NCI-H69 (cell line): ENCODE measurements around the gene CARS1.

Experiments used
- DNase-seq: peaks from one replicate; lab custom pipeline; 2025; lab: John Stamatoyannopoulos, UW

CARS1 gene

DNA sequence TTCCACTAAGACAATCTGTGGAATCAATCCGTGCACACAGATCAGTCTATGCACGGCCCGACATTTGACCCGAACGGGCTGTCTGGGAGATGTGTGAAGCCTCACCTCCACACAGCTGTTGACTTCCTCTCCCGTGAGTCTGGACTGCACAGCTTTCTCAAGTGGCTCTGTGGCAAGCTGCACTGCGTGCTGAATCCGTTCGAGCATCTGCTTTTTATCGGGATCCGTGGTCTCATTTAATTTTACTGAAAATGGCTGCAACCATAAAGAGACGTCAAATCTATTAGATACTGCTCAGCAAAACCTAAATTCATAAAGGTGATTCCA, 19.3 kb downstream of the CARS1 start:
- no peak for DNase-seq

DNA sequence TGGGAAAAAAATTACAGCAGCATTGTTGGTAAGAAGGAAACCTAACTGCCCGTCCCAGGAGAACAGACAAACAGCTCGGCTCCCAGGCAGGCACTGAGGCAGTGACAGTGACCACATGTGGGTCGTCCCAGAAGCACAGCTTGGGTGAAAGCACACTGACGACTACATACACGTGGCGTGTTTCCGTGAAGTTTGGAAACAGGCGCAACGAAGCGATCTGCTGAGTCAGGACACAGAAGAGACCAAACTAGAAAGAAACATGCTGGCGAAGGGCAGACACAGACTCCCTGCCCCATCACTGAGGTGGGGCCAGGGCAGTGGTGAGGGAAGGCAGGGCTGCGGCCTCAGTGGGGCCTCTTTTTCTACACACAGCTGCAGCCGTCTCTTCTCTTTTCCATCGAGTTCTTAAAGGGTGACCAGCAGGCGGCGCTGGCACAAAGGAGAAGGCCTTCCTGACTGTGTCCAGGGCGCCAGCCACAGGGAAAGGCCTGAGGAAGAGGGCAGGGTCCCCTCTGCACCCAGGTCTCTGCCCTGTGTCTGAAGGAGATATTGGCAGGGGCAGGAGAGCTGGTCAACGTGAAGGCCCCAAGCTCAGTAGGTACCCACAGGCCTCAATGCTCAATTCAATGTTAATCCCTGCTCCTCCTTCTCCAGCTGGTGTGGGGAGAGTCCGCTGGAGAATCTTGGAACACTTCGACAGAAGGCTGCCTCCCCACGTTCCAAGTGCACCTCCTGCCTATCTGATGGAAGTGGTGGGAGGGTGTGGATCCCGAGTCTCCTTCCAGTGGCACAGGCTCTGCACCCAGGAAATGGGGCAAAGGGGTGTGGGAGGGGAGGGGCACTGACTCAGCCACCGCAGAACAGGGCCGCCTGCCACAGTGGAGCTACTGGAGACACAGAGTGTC, 19.9 kb downstream of the CARS1 start:
- DNase-seq, result peak; percentile 80

DNA sequence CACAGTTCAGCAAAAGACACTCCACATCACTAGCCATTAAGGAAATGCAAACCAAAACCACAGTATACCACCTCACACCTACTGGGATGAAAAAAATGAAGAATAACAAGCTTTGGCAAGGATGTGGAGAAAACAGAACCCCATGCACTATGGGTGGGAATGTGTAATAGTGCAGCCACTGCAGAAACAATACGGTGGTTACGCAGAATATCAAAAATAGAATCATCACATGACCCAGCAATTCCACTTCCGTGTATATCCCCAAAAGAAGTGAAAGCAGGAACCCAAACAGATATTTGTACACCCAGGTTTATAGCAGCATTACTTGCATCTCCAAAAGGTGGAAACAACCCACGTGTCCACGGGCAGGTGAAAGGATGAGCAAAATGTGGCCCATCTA, 20.8 kb downstream of the CARS1 start:
- DNase-seq, result no peak

DNA sequence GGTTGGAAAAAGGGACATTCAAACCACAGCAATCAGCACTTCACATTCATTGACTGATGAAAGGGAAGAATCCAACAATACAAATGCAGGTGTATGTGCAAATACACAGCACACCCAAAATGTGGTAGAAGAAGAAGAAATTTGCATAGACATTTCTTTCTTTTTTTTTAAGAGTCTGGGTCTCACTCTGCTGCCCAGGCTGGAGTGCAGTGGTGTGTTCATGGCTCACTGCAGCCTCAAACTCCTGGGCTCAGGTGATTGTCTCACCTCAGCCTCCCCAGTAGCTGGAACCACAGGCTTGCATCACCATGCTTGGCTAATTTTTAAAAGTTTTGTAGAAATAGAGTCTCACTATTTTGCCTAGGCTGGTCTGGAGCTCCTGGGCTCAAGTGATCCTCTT, 21.9 kb downstream of the CARS1 start:
- DNase-seq, result no peak

DNA sequence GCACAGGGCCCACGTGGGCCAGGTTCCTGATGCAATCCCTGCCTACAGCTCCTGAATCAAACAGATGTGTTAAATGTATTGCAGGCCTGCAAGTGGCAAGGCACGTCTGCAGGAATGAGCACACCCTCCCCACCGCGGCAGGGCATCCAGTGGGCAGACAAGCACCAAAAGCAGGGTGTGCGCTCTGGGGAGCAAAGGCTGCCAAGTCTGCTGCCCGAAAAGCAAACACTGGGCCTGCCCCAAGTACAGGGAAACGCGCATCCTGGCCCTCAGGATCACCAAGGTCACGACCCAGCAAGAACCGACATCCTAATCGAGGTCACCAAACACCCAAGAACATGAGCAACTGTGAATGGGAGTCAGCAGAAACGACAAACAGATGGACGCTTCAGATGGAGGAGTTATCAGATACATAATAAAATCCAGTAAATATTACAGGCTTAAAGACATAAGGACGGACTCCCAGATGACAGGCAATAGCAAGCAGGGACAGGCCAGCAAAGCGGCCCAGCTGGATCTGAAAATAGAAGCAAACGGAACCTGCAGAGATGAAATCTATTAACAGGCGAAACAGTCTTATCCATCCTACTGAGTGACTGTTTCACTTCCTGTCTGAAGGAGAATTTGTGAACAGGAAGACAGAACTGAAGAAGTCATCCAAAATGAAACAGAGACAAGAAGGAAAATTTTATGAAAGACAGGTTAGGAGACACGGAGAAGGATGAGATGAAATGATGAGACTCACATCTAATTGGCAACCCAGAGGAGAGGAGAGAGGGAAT, 26.7 kb downstream of the CARS1 start:
- no peak for DNase-seq

DNA sequence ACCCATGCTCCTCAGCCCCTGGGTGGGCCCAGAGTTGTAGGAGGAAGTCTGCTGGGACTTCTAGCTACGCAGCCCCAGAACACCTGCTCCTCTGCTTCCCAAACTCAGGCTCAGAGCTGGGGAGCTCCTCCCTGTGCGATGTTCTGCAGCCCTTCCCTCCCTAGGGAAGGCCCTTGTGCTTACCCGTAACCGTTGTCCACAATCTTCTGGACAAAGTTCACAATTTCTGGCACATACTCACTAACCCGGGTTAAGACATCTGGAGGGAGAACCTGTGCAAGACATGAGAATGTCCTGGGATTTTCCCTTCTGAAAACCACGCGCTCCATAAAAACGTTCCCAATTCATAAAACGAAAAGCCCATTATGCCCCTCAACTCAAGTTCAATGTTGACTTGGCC, 28.4 kb downstream of the CARS1 start:
- no peak for DNase-seq

DNA sequence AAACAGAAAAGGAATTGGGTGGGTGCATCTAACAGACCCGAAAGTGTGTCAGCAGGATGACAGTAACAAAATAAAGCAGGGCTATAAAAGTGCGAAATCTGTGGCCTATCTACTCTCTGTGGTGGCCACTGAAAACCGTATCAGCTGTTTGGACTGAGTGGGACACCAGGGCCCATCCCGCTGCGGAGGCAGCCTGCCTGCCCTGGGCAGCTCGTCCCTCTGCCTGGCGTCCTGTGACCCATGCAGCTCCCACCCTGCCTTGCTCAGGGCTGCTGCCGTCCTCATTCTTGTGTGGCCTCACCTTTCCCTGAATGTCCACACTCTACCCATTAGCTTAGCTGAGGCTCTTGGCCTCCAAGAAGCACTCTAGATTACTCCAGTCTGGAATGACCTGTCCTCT, 30.4 kb downstream of the CARS1 start:
- DNase-seq, result no peak

DNA sequence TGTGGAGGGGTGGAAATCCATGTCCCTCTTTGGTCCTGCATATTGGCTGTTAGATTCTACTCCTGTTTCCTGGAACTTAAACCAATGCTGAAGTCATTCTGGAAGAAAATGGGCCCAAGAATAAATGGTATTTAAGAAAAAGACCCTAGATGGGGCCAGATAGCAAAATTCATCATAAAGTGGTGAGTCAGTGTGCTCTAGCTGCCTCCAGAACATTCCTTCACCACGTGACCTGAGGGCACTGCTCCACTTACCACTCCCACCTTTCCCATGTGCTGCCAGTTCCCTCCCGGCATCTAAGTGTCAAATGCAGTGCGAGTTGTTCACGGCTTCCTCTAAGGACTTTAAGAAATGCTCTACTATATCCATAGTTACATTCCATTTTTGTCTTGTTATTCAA, 34.2 kb downstream of the CARS1 start:
- no peak for DNase-seq

DNA sequence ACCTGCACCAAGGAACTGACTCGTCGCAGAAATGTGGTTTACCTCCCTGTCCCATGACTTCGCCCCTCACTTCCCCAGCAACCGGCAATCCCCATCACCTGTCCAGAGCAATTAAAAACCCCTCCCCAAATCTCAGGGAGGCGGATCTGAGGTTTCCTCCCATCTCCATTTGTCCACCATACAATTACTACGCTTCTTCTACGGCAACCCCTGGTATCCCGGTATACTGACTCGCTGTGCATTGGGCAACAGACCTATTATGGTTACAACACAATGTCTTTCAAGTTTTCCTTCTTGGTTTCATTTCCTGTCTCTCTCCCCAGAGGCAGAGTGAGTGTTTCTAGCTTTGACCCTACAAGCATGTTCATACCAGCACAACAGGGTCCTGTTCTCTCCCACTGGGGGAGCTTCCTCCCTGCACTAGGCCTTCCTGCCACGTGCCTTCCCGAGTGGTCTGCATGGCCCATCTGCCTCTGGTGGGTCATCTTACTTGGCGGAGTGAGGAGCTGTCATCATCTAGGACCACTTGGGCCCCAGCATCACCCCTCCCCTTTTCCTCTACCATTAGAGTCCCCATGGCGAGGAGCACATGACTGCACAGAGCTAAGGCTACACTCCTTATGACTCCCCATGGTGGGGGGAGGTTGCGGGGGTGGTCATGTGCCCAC, 34.8 kb downstream of the CARS1 start:
- DNase-seq, result no peak

DNA sequence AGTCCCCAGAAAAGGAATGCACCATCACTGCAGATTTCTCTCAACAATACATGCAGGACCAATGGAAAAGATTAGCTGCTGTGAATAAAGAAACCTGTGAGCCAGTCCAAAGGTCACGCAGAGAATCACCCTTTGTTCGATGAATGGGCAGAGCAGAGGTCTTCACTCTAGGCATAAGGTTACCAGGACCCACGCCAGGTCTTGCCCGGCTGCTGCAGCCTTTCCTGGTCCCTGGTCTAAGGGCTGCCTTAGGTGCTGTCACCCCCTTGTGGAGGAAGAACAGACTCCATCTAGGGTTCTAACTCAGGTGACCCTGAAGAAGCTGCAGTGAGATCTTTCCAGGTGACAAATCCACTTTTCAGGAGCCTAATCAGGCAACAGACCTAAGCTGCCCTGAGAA, 36.1 kb downstream of the CARS1 start:
- peak; percentile 76 for DNase-seq

DNA sequence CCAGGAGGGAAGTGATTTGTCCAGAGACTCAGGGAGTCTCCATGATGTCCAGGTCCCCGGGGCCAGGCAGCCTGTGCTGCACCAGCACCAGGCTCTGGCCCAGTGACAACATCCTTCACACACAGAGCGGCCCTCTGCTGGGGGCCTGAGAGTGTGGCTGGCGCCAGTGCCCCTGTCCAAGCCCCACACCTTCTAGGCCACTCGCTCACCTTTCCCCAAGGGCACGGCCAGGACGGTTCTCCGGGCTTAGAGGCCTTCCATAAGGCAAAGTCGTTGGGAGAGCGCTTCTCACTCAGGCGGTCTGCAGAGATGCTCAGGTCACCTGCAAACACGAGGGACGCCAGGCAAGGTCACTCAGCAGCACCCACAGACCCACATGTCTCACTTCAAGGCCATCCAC, 37.2 kb downstream of the CARS1 start:
- no peak for DNase-seq

DNA sequence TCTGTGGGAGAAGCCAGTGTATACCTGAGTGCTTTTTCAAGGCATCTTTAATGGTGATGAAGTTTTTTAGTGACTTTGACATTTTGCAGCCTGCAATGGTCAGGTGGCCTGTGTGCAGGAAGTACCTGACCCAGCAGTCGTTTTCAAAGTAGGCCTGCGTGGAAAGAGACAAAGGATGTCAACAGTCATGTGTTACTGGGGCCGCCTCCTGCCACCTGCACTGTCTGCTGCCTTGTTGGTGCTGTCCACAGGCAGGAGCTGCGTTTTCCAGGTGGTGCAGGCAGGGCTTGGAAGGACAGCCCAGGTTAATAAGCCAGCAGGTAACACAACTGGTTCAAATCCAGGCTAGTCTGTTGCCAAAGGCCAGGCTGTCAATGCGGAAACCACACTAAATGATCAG, 38.6 kb downstream of the CARS1 start:
- no peak for DNase-seq

DNA sequence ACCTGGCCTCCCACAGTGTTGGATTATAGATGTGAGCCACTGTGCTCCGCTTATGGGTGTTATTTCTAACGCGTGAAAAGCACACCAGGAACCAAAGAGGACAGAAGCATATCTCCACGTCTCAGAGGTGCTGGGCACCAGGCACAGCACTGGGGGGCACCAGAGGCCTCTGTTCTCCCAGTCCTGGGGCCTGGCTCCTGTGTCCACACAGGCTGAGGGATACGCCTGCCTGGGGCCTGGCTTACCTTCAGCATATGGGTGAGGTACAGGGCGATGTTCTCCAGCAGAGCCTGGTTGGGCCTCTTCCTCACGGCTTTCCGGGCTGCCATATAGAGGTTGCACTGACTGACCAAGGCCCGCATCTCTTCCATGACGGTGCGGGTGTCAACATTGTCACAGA, 40.4 kb downstream of the CARS1 start:
- no peak for DNase-seq

DNA sequence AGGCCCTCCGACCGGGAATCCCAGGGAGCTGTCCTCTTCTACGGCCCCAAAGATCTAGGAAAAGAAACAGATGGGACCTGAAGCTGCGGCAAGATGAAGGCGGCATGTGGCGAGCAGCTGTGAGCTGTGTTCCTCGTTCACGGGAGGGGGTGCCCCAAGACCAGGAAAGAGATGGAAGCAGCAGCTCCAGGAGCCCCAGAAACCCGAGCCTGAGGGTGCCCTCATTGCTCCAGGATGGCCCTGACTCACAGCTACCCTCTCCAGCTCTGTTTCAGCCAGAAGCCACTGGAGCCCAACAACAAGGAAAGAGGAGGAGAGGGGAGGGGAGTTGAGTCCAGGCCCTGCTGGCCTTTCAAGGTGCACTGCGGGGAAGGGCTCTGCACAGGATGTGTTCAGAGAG, 41.4 kb downstream of the CARS1 start:
- no peak for DNase-seq

DNA sequence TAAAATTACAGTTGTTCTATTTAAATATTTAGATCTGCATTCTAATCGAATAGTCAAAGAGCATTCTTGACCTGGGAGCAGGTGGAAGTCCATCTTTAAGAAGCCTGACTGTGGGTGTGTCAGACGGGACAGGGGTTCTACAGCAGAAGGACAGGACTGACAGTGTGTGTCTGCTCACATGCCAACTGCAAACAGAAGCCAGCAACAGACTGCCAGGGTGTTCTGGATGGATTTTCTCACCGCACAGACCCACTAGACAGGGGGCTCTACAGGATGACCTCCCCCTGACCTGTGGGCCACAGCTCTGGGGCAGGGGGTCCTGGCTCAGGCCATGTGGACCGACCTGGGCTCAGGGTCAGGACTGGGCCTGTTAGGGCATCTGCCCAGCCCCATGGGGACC, 42.3 kb downstream of the CARS1 start:
- no peak for DNase-seq

DNA sequence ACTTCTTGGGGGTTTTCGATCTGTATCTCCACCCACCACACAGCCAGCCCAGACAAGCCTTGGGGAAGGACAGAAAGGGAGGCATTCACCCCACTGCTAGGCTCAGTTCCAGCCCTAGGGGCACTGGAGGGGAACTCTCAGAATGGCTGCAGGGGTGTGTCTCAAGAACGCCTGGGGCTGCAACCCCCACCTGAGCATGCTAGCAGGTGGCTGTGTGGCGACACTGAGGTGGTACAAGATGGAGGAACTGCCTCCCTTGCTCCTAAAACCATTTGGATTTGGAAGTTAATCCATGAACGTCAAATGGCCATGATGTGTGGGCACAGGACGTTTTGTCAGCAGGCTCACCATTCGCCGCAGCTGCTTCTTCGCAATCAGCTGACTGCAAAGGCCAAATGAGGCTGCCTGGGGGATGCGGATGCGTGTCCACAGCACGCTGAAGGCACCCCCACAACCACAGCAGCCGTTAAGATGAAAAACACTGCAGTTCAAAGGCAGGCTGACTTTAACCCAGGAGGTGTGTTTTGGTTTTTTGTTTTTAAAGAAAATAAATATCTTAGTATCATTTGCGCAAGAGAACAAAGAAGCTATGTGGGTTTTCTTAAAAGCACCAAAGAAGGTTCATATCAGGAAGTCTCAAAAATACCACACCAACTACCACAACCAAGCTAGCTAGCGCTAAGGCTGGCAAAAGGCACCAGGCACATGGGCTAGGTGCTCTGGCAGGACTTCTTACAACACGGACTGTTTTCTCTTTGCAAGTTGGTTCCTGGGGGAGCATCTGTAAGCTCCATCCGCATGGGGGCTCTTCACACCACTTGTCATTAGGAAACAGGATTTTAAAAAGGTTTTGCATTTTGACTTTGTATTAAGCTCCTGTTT, 42.9 kb downstream of the CARS1 start:
- no peak for DNase-seq

DNA sequence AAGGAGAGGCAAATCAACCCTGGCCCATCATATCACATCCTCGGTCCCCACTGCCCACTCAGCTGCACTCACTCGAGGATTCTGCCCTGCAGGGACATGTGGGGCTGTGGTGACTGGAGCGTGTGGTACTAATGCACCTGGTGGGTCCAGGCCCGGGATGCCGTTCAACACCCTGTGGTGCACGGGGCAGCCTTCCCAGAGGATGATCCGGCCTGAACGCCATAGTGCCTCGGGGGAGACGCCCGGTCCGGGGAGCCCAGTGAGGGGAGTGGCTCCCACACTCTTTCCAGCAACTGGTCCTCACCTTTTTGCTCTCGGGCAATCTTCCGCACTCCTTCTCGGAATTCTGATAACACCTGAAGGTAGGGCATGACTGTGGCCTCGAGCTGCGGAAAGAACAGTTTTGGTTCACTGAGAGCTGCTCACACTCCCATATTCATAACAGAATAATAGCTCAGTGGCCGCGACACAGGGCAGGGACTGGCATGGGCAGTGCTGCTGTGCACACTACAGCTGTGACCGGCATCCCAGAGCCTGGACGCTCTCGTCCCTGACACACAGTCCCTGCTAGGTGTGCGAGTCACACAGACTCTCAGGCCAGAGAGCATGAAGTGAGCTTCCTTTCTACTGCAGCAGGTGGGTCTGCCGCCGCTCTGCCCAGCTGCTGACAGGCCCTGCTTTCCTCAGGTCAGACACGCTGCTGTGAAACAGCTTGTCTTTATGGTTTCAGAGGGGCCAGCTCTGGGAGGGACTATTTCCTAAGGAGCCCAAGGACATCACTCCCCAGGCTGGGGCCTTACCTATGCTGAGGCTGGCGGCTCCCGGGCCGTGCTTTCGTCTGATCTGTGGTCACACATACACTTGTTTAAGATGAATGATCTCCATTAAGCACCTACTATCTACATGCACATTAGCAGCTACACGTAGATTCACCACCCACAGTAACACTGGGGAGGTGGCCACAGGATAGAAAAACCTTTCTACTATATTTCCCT, 45.0 kb downstream of the CARS1 start:
- no peak for DNase-seq

DNA sequence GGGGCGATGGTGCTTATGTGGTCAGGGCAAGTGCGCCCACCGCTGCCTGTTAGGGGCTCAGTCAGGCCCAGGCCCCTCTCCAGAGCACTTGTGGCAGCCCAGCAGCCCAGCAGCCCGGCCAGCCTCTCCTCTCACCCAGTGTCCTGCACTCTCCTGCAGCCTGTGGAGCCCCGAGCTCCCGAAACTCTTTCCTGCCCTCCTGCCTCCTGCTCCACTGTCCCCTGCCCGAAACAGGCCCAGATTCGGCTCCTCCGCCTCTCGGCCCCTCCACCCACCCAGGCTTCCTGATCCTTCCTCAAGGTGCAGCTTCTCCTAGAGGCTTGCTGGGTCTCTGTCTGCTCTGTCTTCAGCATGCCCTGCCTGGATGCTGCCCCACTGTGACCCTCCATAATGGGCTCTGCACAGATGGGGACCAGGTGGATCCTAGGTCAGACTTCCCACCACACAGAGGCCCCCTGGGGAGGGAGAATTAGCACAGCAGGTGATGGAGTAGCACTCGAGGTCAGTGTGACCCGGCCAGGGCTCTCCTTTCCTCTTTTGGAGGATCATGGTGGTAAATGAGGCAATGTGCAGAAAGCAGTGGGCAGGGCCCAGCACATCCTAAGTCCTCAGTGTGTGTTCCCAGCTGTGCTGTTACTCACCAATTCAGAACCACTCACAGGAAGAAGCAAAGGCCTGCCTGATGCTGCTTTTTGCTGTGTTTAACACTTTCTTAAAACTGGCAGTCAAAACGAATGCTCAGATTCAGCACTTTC, 46.5 kb downstream of the CARS1 start:
- peak; percentile 39 for DNase-seq

DNA sequence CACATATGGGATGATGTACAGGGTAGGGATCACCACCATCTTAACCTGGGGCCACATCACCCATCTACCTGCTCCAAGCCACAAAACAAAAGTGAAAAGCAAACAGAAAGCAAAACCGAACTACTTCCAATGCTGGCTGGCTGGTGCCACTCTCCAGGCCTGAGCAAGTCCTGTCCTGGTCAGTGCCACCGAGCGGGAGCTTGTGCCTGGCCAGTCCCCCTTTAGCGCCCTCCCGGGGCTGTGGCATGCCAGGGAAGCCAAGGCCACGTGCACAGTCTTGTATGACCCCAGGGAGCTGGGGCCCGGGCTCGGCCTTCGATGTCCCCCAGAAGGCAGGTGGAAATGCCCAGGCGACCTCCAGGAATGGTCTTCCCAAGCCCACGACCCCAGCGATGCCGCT, 47.2 kb downstream of the CARS1 start:
- no peak for DNase-seq

DNA sequence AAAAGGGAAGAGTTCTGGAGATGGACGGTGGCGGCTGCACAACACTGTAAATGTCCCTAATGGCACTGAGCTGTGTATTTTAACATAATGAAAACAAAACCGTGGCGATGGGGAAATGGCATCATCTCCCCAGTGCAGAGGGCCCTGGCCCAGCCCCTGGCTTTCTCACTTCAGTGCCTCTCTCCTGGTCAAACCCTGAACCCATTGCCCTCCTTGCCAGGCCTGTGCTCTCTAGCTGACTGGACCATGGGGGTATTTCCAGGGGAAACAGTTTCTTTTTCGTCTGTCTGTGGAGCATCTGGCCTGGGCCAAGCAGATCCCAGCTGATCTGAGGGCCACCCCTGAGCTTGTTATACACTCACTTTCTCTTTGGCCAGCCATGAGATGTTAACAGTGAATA, 47.7 kb downstream of the CARS1 start:
- DNase-seq, result no peak
